CD1c-positive myeloid dendritic cell (primary cell): ENCODE results near the gene KMT2C.
"Not testable (repeated sequence)": the region's sequence is repeated elsewhere in the genome, so short reads cannot be mapped to it uniquely, and the experiment has no call there.

ENCODE experiments used
- DNase-seq: peaks from one replicate; pipeline ENCODE4 v3.0.0-alpha.2; 2016; ENCODE audit errors: extremely low spot score

Gene KMT2C

DNA sequence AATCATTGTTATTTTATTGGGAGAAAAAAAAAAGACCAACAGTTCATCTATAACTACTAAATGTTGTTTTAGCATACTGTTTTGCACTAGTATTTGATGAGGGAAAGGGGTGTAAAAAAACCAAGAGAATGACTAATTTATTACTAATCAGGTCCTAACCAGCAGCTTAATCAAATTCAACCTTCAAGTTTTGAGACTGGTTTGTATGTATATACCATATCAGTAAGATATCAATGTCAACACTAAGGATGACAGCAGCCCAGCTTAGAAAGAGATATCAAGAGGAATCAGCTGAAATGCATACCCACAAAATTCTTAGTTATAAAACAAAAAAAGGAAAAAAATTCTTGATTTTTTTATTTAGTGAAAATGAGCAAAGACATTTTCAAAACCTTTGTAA, 122.6 kb downstream of the KMT2C start:
- no peak for DNase-seq

DNA sequence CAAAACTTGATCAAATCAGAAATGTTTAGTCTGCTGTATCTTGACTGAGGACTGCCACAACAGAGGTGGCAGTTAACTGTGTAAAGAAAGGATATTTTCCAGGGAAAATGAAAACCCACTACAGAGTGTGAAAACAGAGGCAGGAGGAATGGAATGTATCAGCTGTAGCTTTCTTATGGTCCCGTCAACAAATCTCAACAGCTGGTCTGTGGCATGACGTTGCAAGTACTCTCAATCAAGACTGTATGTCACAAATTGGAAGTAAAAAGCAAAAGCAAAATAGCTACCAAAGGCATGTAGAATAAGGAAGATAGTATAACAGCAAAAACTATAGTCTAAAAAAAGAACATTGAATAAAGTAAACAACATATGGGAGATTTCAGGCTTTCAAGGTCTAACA, 123.5 kb downstream of the KMT2C start:
- DNase-seq, result no peak

DNA sequence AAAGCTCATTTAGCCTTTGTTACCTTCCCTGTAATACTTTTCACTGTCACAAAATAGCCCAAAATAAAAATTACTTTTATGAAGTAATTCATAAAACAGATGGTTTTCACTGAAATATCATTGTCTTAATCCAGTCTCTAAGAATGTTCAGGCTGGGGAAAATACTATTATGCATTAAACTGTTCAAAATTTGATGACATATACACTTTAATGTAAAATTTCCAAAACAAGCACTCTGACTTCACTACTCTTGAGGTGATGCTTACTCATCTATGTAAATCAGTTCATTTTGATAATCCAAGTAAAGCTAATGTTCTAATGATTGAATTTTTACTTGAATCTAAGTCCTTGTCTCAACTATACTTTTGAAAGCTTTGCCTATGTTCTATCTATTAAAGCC, 127.9 kb downstream of the KMT2C start:
- no peak for DNase-seq

GRCh38 chr7:152299542-152300143, 136.2 kb downstream of the KMT2C start:
- not testable (repeated sequence) for DNase-seq

- no peak for DNase-seq
Observed at GRCh38 chr7:152292897-152293296, 142.9 kb downstream of the KMT2C start.

- not testable (repeated sequence) for DNase-seq
Observed at GRCh38 chr7:152286972-152287371, 148.8 kb downstream of the KMT2C start.

- not testable (repeated sequence) for DNase-seq
Observed at GRCh38 chr7:152286219-152286618, 149.6 kb downstream of the KMT2C start.

- DNase-seq, result not testable (repeated sequence)
Observed at GRCh38 chr7:152284998-152285397, 150.8 kb downstream of the KMT2C start.

DNA sequence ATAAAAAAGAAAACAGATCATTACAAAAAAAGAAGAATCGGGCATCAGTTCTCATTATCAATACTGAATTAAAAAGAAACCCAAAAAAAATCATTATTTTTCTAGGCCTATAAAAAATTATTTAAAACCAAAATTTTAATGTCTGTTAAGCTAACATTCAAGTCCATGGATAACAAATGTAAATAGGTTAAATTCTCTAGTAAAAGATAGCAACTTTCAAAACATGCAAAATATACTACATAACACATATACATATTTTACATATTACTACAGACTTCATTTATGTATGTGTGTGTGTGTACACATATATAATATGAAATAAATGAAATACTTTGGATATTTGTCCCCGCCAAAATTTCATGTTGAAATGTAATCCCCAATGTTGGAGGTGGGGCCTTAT, 158.1 kb downstream of the KMT2C start:
- not testable (repeated sequence) for DNase-seq

DNA sequence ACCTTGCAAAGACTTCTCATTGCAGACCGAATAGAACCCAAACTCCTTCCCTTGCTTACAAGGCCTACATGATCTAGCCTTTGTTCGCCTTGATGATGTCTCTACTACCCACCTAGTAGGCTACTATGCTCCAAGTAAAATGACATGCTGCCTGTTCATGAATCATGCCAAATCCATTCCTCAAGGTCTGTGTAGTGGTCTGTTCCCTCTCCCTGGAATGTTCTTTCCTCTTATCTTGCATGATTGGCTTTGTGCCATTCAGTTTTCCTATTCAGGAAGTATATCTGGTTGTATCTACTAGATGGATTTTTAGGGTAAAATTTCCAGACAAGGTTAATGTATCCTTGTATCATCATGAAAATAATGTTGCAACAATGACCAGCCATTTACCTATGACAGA, 165.4 kb downstream of the KMT2C start:
- DNase-seq, result not testable (repeated sequence)

DNA sequence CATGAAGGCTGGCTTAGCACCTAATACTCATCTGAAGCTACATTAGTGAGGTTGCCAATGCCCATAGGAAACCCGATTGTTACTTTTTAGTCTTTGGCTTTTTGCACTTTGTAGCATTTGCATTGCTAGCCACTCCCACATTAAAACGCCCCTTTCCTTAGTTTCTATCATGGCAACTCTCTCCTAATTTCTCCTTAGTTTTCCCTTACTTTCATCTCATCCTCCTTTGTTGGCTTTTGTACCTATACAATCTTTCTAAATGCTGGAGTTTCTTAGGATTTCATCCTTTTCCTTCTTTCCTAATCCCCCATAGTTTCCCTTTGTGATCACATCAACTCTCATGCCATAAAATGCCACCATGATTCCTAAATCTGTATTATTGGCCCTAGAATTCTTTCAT, 168.9 kb downstream of the KMT2C start:
- not testable (repeated sequence) for DNase-seq

DNA sequence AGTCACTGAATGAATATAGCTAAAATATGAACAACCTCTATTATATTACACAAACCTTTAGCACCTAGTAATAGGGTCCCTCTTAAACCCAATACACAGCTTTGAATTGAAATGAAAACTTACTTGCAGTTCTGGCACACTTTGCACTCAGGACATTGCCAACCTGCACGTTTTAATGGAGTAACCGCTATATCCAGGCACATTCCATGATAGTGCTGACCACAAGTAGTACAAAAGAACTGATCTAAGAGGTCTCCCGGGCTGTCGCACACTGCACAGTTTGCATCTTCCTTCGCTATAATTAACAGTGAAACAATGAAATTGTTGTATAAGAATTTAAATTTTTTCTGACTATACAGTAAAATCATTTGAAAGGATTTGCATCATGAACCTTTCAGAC, 170.9 kb downstream of the KMT2C start:
- not testable (repeated sequence) for DNase-seq

DNA sequence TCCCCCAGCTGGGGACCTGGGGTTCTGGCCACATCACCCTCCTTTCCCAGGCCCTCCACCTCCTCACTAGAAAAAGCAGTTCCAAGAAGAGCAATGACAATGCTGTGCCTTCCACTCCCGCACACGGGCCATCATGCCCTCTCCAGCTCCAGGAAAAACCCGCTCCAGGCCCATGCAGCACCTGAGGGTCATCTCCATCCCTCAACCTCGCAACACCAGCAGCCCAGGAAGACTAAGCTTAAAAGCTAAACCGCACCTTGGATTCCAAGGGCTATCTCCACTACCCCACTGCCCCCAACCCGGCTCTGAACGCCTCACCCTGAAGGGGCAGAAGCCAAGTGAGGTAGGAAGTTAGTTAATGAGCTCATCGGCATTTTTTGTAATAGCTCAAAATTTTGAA, 173.7 kb downstream of the KMT2C start:
- DNase-seq, result not testable (repeated sequence)

GRCh38 chr7:152259645-152260044, 176.2 kb downstream of the KMT2C start:
- DNase-seq, result not testable (repeated sequence)

- not testable (repeated sequence) for DNase-seq
Observed at GRCh38 chr7:152247851-152248250, 188.0 kb downstream of the KMT2C start.

DNA sequence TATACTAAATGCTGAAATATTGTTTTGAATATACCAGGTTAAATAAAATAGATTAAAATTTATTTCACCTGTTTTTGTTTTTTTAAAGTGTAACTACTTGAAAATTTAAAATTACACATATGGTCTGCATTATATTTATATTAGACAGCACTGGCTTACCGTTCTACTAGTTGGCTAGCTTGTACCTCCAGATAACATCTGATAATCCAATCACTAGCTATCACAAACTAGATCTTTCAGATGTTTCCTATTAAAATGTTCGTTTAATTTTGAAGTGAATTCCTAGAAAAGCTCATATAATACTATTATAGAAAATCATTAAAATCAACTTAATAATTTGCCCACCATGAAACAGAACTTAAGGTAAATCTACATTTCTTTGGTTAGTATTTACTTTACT, 190.4 kb downstream of the KMT2C start:
- not testable (repeated sequence) for DNase-seq

GRCh38 chr7:152243464-152243863, 192.3 kb downstream of the KMT2C start:
- not testable (repeated sequence) for DNase-seq

- DNase-seq, result not testable (repeated sequence)
Observed at GRCh38 chr7:152241301-152241700, 194.5 kb downstream of the KMT2C start.

DNA sequence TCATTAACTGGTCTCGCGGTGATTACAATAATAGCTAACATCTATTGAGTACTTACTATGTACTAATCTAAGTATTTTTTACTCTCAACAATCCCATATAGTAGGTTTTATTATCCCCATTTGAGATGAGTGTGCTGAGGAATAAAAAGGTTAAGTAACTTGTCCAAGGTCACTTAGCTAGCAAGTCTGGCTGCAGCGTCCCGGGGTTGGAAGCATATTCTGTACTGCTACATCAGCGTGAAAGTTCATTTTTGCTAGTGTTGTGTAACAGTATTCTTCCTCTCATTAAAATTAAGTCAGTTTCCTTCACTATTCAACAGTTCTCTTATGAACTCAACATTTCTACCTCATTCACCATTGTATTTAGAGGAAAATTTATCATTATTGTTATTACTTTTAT, 199.5 kb downstream of the KMT2C start:
- DNase-seq, result not testable (repeated sequence)

- not testable (repeated sequence) for DNase-seq
Observed at GRCh38 chr7:152234421-152234820, 201.4 kb downstream of the KMT2C start.

DNA sequence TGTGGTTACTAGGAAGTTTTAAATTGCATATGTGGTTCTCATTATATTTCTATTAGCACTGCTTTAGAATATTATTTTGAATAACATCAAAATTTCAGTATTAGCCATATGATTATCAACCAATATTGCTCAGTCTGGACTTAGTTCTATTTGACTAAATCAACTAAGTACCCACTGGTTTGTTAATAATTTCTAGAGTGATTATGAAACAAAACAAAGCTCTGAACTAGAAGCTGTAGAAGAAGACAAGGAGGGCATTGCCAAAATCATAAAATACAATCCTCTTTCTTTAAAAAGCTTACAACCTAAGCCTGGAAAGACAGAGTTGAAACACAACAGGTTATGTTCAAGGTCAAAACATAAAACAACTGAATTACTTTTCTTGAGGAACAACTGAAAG, 204.7 kb downstream of the KMT2C start:
- DNase-seq, result no peak

DNA sequence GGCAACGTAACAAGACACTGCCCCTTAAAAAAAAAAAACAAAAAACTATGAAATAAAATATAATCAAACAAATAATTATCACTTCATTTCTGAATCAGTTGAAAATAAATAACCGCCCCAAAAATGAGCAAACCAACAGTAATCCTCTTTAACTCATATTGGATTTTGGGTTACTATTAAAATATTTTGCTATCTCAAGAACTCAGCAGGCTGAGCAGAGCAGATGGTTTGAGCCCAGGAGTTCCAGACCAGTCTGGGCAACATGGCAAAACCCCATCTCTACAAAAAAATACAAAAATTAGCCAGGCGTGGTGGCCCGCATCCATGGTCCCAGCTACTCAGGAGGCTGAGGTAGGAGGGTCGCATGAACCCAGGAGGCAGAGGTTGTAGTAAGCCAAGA, 216.2 kb downstream of the KMT2C start:
- DNase-seq, result not testable (repeated sequence)

GRCh38 chr7:152208766-152209165, 227.0 kb downstream of the KMT2C start:
- not testable (repeated sequence) for DNase-seq

- DNase-seq, result not testable (repeated sequence)
Observed at GRCh38 chr7:152204417-152204816, 231.4 kb downstream of the KMT2C start.
